ENCODE measurements around the gene DCTPP1. TPM values are rescaled to one million over a fixed set of nuclear protein-coding genes. Genes with fewer than 3 reads are reported as not detected.

Gene DCTPP1
- total and polyA plus RNA-seq, 9 of the 15 experiments (the other 6 are each of a cell fraction or from before 2014, with no cell fraction given), result 45.0 to 132 (median 80.6) TPM

DNA sequence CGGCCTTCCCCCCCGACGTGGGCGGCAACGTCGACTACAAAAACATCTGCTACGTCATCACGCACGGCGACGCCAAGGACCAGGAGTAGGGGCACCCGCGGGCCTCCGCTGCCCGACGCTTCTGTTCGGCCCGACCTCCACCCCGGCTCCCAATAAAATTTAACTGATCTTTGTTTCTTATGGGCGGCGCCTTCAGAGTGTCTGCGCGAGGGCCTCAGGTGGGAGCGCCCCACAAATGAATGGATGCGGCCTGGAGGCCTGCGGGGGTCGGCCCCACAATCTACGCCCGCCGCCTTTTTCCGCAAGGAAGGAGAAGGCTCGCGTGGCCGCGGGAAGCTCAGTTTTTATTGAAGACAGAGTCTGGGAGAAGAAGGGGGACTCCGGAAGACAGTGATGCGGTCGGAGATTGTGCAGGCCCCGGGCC is 52.0 kb downstream of the DCTPP1 start (continued):
- TF ChIP-seq, protein P1, sequence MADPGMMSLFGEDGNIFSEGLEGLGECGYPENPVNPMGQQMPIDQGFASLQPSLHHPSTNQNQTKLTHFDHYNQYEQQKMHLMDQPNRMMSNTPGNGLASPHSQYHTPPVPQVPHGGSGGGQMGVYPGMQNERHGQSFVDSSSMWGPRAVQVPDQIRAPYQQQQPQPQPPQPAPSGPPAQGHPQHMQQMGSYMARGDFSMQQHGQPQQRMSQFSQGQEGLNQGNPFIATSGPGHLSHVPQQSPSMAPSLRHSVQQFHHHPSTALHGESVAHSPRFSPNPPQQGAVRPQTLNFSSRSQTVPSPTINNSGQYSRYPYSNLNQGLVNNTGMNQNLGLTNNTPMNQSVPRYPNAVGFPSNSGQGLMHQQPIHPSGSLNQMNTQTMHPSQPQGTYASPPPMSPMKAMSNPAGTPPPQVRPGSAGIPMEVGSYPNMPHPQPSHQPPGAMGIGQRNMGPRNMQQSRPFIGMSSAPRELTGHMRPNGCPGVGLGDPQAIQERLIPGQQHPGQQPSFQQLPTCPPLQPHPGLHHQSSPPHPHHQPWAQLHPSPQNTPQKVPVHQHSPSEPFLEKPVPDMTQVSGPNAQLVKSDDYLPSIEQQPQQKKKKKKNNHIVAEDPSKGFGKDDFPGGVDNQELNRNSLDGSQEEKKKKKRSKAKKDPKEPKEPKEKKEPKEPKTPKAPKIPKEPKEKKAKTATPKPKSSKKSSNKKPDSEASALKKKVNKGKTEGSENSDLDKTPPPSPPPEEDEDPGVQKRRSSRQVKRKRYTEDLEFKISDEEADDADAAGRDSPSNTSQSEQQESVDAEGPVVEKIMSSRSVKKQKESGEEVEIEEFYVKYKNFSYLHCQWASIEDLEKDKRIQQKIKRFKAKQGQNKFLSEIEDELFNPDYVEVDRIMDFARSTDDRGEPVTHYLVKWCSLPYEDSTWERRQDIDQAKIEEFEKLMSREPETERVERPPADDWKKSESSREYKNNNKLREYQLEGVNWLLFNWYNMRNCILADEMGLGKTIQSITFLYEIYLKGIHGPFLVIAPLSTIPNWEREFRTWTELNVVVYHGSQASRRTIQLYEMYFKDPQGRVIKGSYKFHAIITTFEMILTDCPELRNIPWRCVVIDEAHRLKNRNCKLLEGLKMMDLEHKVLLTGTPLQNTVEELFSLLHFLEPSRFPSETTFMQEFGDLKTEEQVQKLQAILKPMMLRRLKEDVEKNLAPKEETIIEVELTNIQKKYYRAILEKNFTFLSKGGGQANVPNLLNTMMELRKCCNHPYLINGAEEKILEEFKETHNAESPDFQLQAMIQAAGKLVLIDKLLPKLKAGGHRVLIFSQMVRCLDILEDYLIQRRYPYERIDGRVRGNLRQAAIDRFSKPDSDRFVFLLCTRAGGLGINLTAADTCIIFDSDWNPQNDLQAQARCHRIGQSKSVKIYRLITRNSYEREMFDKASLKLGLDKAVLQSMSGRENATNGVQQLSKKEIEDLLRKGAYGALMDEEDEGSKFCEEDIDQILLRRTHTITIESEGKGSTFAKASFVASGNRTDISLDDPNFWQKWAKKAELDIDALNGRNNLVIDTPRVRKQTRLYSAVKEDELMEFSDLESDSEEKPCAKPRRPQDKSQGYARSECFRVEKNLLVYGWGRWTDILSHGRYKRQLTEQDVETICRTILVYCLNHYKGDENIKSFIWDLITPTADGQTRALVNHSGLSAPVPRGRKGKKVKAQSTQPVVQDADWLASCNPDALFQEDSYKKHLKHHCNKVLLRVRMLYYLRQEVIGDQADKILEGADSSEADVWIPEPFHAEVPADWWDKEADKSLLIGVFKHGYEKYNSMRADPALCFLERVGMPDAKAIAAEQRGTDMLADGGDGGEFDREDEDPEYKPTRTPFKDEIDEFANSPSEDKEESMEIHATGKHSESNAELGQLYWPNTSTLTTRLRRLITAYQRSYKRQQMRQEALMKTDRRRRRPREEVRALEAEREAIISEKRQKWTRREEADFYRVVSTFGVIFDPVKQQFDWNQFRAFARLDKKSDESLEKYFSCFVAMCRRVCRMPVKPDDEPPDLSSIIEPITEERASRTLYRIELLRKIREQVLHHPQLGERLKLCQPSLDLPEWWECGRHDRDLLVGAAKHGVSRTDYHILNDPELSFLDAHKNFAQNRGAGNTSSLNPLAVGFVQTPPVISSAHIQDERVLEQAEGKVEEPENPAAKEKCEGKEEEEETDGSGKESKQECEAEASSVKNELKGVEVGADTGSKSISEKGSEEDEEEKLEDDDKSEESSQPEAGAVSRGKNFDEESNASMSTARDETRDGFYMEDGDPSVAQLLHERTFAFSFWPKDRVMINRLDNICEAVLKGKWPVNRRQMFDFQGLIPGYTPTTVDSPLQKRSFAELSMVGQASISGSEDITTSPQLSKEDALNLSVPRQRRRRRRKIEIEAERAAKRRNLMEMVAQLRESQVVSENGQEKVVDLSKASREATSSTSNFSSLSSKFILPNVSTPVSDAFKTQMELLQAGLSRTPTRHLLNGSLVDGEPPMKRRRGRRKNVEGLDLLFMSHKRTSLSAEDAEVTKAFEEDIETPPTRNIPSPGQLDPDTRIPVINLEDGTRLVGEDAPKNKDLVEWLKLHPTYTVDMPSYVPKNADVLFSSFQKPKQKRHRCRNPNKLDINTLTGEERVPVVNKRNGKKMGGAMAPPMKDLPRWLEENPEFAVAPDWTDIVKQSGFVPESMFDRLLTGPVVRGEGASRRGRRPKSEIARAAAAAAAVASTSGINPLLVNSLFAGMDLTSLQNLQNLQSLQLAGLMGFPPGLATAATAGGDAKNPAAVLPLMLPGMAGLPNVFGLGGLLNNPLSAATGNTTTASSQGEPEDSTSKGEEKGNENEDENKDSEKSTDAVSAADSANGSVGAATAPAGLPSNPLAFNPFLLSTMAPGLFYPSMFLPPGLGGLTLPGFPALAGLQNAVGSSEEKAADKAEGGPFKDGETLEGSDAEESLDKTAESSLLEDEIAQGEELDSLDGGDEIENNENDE (IDR thresholded peaks at IDR 0.05; ENCODE audit: low read depth, low read length), result no peak
- TF ChIP-seq DMBX1 (CRISPR knock-in tag; IDR thresholded peaks at IDR 0.05; ENCODE audit: borderline replicate concordance) (peak; percentile 62), PHF8 (IDR thresholded peaks at IDR 0.05; ENCODE audit: borderline replicate concordance, low read length) (peak; percentile 72; the same call in 1 of the 2 replicates), GTF2E2 (tag; IDR thresholded peaks at IDR 0.05) (peak; percentile 94; the same call in 1 of the 2 replicates), LEF1 (IDR thresholded peaks at IDR 0.05) (peak; percentile 59), GTF2F1 (IDR thresholded peaks at IDR 0.05; ENCODE audit: low read depth, low read length) (no peak), ZNF589 (CRISPR knock-in tag; IDR thresholded peaks at IDR 0.05; ENCODE audit: low read depth) (peak; percentile 89), JUND (IDR thresholded peaks at IDR 0.05; ENCODE audit: borderline replicate concordance, low read depth, low read length) (0 out of 2 replicates have a peak, but pooled peaks have one; percentile 3), JUND (tag; IDR thresholded peaks at IDR 0.05; ENCODE audit: borderline replicate concordance, low read depth, low read length) (no peak)
- TF ChIP-seq, protein P2, sequence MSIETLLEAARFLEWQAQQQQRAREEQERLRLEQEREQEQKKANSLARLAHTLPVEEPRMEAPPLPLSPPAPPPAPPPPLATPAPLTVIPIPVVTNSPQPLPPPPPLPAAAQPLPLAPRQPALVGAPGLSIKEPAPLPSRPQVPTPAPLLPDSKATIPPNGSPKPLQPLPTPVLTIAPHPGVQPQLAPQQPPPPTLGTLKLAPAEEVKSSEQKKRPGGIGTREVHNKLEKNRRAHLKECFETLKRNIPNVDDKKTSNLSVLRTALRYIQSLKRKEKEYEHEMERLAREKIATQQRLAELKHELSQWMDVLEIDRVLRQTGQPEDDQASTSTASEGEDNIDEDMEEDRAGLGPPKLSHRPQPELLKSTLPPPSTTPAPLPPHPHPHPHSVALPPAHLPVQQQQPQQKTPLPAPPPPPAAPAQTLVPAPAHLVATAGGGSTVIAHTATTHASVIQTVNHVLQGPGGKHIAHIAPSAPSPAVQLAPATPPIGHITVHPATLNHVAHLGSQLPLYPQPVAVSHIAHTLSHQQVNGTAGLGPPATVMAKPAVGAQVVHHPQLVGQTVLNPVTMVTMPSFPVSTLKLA (conservative IDR thresholded peaks at IDR 0.05), result peak; percentile 62 to 70; a peak in 1 of 4 replicates
- TF ChIP-seq, protein P3, sequence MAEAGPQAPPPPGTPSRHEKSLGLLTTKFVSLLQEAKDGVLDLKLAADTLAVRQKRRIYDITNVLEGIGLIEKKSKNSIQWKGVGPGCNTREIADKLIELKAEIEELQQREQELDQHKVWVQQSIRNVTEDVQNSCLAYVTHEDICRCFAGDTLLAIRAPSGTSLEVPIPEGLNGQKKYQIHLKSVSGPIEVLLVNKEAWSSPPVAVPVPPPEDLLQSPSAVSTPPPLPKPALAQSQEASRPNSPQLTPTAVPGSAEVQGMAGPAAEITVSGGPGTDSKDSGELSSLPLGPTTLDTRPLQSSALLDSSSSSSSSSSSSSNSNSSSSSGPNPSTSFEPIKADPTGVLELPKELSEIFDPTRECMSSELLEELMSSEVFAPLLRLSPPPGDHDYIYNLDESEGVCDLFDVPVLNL (CRISPR knock-in tag; IDR thresholded peaks at IDR 0.05; ENCODE audit: low read depth), result no peak
- TF ChIP-seq, protein P4, sequence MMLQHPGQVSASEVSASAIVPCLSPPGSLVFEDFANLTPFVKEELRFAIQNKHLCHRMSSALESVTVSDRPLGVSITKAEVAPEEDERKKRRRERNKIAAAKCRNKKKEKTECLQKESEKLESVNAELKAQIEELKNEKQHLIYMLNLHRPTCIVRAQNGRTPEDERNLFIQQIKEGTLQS (IDR thresholded peaks at IDR 0.05), result 0 out of 2 replicates have a peak, but pooled peaks have one; percentile 30
- TF ChIP-seq, protein P4 (CRISPR knock-in tag; conservative IDR thresholded peaks at IDR 0.05), result no peak; the same call in 1 of the 2 replicates

Measured in K562 (cell line).